Neural cell (in vitro differentiated cells): Measurements from ENCODE around the gene OR5C1.

Source experiments
- CTCF ChIP-seq: fragments of 450-650 bp; IDR thresholded peaks from 2 replicates; pipeline ENCODE4 v1.5.1; 2014; ENCODE audit warnings: antibody characterized with exemption, mild to moderate bottlenecking, moderate library complexity; ENCODE audit not compliant: poor library complexity, severe bottlenecking
- EZH2 ChIP-seq: fragments of 200-600, 300-800 bp; shearing (Covaris generic), sonication (generic); IDR thresholded peaks from 2 replicates; pipeline ENCODE4 v1.6.1; 2014; ENCODE audit warnings: antibody characterized with exemption, low read length, borderline replicate concordance, mild to moderate bottlenecking; ENCODE audit not compliant: insufficient read depth, poor library complexity, severe bottlenecking
- POLR2AphosphoS5 ChIP-seq: IDR thresholded peaks from 2 replicates; pipeline ENCODE4 v1.6.1; 2012
- SMC3 ChIP-seq: fragments of 450-650 bp; conservative IDR thresholded peaks from 2 replicates; pipeline ENCODE4 v1.6.1; 2014; ENCODE audit warnings: antibody characterized with exemption, mild to moderate bottlenecking, moderate library complexity; ENCODE audit not compliant: poor library complexity

- TF ChIP-seq SMC3: no peak
- no peak for TF ChIP-seq CTCF
- no peak for TF ChIP-seq POLR2AphosphoS5
- TF ChIP-seq EZH2: no peak
Measured at GRCh38 chr9:122808141-122808540, 19.4 kb downstream of the OR5C1 start.
